Stimulated activated CD8-positive, alpha-beta memory T cell treated with anti-CD3 and anti-CD28 coated beads, Interleukin-15, amount 100 ng/mL, for 24 hours (primary cell): ENCODE results near the gene PRRT2.
A peak's percentile ranks its signal among the peaks of the same experiment; 100 is the strongest.
"Not testable (repeated sequence)": the region's sequence is repeated elsewhere in the genome, so short reads cannot be mapped to it uniquely, and the experiment has no call there.

ENCODE experiments used
- DNase-seq: peaks from one replicate; pipeline ENCODE4 v3.0.0-alpha.2; 2020; ENCODE audit warnings: low read depth

Gene PRRT2

GRCh38 chr16:29812754-29813643, 1.0 kb downstream of the PRRT2 start:
- no peak for DNase-seq

GRCh38 chr16:29813644-29814562, 1.9 kb downstream of the PRRT2 start:
- no peak for DNase-seq

- DNase-seq = no peak
Measured at GRCh38 chr16:29814592-29814991, 2.6 kb downstream of the PRRT2 start.

DNA sequence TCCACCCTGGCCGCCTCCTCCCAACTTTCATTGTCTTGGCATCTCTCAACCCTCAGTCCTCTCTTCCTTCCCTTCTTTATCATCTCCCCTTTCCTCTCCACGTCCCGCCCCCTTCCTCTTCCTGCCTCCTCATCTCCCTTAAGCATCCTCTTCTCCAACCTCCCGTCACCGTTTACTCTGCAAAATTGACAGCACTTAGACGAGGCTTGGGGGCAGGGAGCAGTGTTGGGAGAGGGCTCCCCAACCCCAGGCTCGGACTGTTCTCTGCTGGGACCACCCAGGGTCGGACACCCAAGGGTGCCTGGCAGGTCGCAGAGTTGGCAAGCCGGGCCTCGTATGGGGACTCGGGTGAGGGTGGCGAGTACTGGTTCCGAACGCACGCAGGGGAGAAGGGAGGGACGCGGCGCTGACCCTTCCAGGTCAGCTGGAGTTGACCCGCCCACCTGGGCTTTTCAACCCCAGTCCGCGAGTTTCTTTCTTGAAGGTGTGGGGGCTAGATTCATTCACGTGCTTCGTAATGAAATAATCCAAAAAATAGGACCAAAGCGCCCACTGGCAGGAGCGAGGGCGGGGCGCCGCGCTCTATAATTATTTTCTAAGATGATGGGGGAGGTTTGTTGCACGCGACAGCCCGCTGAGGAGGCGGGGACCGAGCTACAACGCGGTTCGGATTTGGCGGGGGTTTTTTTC, 3.2 kb downstream of the PRRT2 start:
- DNase-seq = no peak

DNA sequence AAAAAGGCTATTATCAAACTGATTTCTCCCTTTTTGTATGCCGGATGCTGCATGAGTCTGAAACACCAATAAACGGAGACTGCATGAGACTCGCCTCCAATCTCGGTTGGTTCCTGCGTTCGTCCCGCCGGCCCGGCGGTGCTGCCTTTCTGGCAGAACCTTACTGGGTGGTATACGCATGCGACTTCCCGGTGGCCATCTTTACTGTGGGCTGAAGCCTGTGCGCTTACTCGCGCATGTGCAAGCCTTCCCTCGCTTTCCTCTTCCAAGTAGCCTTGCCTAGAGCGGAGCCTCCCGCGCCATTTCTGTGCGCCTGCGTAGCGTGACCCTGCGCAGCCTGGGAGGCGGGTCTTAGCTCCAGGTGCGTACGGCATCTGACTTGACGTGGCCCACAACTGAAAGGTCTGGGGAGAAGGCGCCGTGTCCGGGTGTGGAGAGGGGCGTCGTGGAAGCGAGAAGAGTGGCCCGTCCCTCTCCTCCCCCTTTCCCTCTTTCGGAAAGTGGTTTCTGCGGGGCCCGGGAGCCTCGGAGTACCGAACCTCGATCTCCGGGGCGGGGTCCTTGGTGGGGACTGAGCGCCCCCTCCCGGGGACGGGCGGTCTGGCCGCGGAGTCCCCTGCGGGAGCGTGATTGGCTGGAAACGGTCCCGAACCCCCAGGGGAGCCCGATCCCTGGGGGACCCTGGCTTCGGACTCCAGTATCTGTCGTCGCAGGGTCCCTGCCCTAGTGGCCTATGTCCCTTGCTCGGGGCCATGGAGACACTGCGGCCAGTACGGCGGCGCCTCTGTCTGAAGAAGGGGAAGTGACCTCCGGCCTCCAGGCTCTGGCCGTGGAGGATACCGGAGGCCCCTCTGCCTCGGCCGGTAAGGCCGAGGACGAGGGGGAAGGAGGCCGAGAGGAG, 4.0 kb downstream of the PRRT2 start, which contains the start of gene PAGR1:
Gene PAGR1 (plus strand): TSS at position 360 of the 901 bp plus-strand sequence. CDS start 374 bp downstream, at position 734.
- peak; percentile 91 for DNase-seq

GRCh38 chr16:29816694-29817441, 4.9 kb downstream of the PRRT2 start:
- no peak for DNase-seq

GRCh38 chr16:29818082-29818481, 6.1 kb downstream of the PRRT2 start:
- no peak for DNase-seq

GRCh38 chr16:29819506-29819905, 7.5 kb downstream of the PRRT2 start:
- DNase-seq = no peak

GRCh38 chr16:29820271-29820701, 8.3 kb downstream of the PRRT2 start, which contains the start of gene MVP:
Gene MVP, plus strand, starts transcription at chr16:29820462. Its CDS starts 10,088 bp downstream, at chr16:29830550.
- no peak for DNase-seq

- DNase-seq = no peak
Measured at GRCh38 chr16:29820730-29821642, 9.0 kb downstream of the PRRT2 start.

- no peak for DNase-seq
Measured at GRCh38 chr16:29821643-29822115, 9.7 kb downstream of the PRRT2 start.

- no peak for DNase-seq
Measured at GRCh38 chr16:29824589-29825144, 12.7 kb downstream of the PRRT2 start.

GRCh38 chr16:29825145-29826044, 13.4 kb downstream of the PRRT2 start:
- DNase-seq = no peak

DNA sequence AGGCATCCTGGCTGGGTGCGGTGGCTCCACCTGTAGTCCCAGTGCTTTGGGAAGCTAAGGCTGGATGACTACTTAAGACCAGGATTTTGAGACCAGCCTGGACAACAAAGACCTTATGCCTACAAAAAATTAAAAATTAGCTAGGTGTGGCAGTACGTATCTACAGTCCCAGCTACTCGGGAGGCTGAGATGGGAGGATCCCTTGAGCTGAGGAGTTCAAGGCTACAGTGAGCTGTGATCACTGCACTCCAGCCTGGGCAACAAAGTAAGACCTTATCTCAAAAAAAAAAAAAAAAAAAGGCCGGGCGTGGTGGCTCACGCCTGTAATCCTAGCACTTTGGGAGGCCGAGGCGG, 14.3 kb downstream of the PRRT2 start:
- no peak for DNase-seq

GRCh38 chr16:29830774-29831173, 18.8 kb downstream of the PRRT2 start:
- DNase-seq = no peak

DNA sequence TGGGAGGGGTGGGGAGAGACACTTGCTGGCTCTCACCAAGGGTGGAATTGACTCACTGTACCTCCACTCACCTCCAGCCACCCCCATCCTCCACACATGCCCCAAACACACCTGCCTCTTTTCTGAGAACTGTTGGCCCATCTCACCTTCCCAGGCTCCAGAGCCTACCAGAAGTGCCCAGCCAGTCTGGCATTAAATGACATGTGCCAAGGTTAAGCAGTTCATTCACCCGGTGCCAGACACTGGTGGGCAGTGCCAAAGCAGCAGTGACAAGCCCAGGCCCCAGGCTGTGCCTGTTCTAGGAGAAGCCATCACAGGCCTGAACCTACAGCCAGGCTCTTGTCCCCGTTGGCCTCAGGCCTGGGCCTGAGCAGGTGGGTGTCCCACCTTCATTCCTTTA, 19.5 kb downstream of the PRRT2 start:
- DNase-seq = no peak

- DNase-seq = not testable (repeated sequence)
Measured at GRCh38 chr16:29833219-29833618, 21.2 kb downstream of the PRRT2 start.

DNA sequence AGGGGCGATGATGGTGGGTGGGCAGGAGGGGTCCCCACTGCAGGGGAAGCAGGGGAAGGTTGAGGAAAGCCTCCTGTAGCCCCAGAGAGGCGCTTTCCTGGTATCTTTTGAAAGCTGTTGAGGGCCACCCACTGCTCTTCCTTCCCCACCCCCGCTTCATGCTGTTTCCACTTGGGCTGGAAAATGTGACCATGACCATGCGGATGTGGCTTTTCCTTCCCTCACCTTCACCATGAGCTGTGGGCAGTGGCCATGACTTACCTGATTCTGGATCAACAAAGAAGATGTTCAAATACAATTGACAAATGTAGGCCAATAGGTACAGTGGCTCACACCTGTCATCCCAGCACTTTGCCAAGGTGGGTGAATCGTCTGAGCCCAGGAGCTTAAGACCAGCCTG, 22.1 kb downstream of the PRRT2 start:
- no peak for DNase-seq
